Measurements from ENCODE around the gene PNMA6F.

- TF ChIP-seq, protein P1, sequence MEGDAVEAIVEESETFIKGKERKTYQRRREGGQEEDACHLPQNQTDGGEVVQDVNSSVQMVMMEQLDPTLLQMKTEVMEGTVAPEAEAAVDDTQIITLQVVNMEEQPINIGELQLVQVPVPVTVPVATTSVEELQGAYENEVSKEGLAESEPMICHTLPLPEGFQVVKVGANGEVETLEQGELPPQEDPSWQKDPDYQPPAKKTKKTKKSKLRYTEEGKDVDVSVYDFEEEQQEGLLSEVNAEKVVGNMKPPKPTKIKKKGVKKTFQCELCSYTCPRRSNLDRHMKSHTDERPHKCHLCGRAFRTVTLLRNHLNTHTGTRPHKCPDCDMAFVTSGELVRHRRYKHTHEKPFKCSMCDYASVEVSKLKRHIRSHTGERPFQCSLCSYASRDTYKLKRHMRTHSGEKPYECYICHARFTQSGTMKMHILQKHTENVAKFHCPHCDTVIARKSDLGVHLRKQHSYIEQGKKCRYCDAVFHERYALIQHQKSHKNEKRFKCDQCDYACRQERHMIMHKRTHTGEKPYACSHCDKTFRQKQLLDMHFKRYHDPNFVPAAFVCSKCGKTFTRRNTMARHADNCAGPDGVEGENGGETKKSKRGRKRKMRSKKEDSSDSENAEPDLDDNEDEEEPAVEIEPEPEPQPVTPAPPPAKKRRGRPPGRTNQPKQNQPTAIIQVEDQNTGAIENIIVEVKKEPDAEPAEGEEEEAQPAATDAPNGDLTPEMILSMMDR (IDR thresholded peaks at IDR 0.05; ENCODE audit: low read length), result no peak
- no peak for TF ChIP-seq EZH2 (optimal IDR thresholded peaks at IDR 0.05; ENCODE audit: low read depth, low read length)
These were observed 22.1 kb upstream of the PNMA6F start for GRCh38 chrX:153343674-153344073.

Data from MM.1S (cell line).